Keratinocyte (primary cell): ENCODE data around the gene EGLN1. TPM values are rescaled to one million over a fixed set of nuclear protein-coding genes. Genes with fewer than 3 reads are reported as not detected.

Experiments
- DNase-seq: peaks from one replicate; pipeline ENCODE4 v3.0.0-alpha.2; 2011; ENCODE audit warnings: low read depth, missing footprints, low spot score
- FAIRE-seq: peaks from 2 replicates; lab custom pipeline; 2011; peaks lifted over from hg19 to GRCh38; lab: Jason Lieb, UNC
- H2AFZ ChIP-seq: 2 replicates; pipeline ENCODE4 v1.6.0; 2012; ENCODE audit warnings: low read length, control low read depth, inconsistent platforms; ENCODE audit not compliant: control insufficient read depth
- H3K27ac ChIP-seq: 2 replicates; pipeline ENCODE4 v1.5.1; 2011; ENCODE audit warnings: low read length; ENCODE audit not compliant: control insufficient read depth, insufficient read depth
- H3K27me3 ChIP-seq: 3 replicates; pipeline ENCODE4 v1.6.0; 2011; ENCODE audit warnings: low read length; ENCODE audit not compliant: control insufficient read depth, insufficient read depth; ENCODE audit errors: extremely low read depth
- H3K36me3 ChIP-seq, 2 experiments: 2 replicates in 1 of 2; 3 replicates in 1 of 2; pipeline ENCODE4 v1.5.1; 2011; ENCODE audit warnings: low read length in 2 of 2, mild to moderate bottlenecking in 1 of 2; ENCODE audit not compliant: control insufficient read depth in 2 of 2, insufficient read depth in 2 of 2; ENCODE audit errors: extremely low read depth in 1 of 2
- H3K4me1 ChIP-seq: 3 replicates; pipeline ENCODE4 v1.5.1; 2011; ENCODE audit warnings: low read length; ENCODE audit not compliant: control insufficient read depth, insufficient read depth; ENCODE audit errors: extremely low read depth
- H3K4me2 ChIP-seq: 3 replicates; pipeline ENCODE4 v1.6.0; 2011; ENCODE audit warnings: low read depth, low read length; ENCODE audit not compliant: control insufficient read depth, insufficient read depth; ENCODE audit errors: extremely low read depth
- H3K4me3 ChIP-seq, 3 experiments: fragments of 200-600 bp in 1 of 3; sonication (generic) in 1 of 3; 2 replicates in 2 of 3; 3 replicates in 1 of 3; pipeline ENCODE4 v1.5.1; 2011 to 2016; ENCODE audit warnings: low read length in 3 of 3, mild to moderate bottlenecking in 3 of 3, control low read depth in 2 of 3, inconsistent platforms in 1 of 3, low read depth in 1 of 3, mixed read lengths in 1 of 3, mixed run types in 1 of 3, moderate library complexity in 1 of 3; ENCODE audit not compliant: control insufficient read depth in 2 of 3, insufficient read depth in 2 of 3; ENCODE audit errors: extremely low read depth in 1 of 3
- H3K79me2 ChIP-seq: 2 replicates; pipeline ENCODE4 v1.6.0; 2012; ENCODE audit warnings: low read length; ENCODE audit not compliant: control insufficient read depth, insufficient read depth
- H3K9ac ChIP-seq: 3 replicates; pipeline ENCODE4 v1.6.0; 2011; ENCODE audit warnings: low read length; ENCODE audit not compliant: control insufficient read depth, insufficient read depth; ENCODE audit errors: extremely low read depth
- H3K9me1 ChIP-seq: 3 replicates; pipeline ENCODE4 v1.6.0; 2011; ENCODE audit warnings: low read length; ENCODE audit not compliant: control insufficient read depth, insufficient read depth; ENCODE audit errors: extremely low read depth
- H3K9me3 ChIP-seq: 2 replicates; pipeline ENCODE4 v1.5.1; 2012; ENCODE audit warnings: low read depth, low read length; ENCODE audit not compliant: control insufficient read depth
- H4K20me1 ChIP-seq: 3 replicates; pipeline ENCODE4 v1.6.0; 2011; ENCODE audit warnings: low read length; ENCODE audit not compliant: control insufficient read depth, insufficient read depth; ENCODE audit errors: extremely low read depth
- EZH2 ChIP-seq: IDR thresholded peaks from one replicate; pipeline ENCODE4 v1.6.1; 2012; ENCODE audit warnings: inconsistent platforms, mild to moderate bottlenecking, low read length, moderate library complexity
- dilution Hi-C: fragments of 300-500 bp; cut with MboI; formaldehyde crosslinking; loops from one replicate; pipeline ENCODE4 v1.7.0; 2020; ENCODE audit warnings: low sequenced_read_pairs; ENCODE audit not compliant: extremely low pct_ligation_motif_present
- polyA plus RNA-seq, 5 experiments: library from polyadenylated mRNA; depleted of rRNA in 3 of 5; stranded (reverse) in 3 of 5; stranded (forward) in 1 of 5; unstranded in 1 of 5; fragments of >200 nt; gene quantifications; 1 replicate in 1 of 5; 2 replicates in 3 of 5; 3 replicates in 1 of 5; pipeline versions ENCODE4 v1.2.1 to v1.2.3, GENCODE V29; 2011 to 2012; ENCODE audit warnings: missing spikeins in 2 of 5, low read depth in 1 of 5, low replicate concordance in 1 of 5
- TF ChIP-seq, protein P1 (sequence below), 3 experiments: IDR thresholded peaks in 1 of 3; conservative IDR thresholded peaks in 1 of 3; optimal IDR thresholded peaks in 1 of 3; 2 replicates in 2 of 3; 3 replicates in 1 of 3; pipeline versions ENCODE3 to v1.5.1; 2011; ENCODE audit warnings: low read length in 3 of 3, mild to moderate bottlenecking in 3 of 3, moderate library complexity in 2 of 3, control low read depth in 1 of 3, inconsistent platforms in 1 of 3; ENCODE audit not compliant: insufficient read depth in 2 of 3; ENCODE audit errors: extremely low read depth in 1 of 3

EGLN1 gene
- polyA plus RNA-seq, 1 donor (not counting 4 experiments of a cell fraction or from before 2014, with no cell fraction given) = 34.1 TPM

DNA sequence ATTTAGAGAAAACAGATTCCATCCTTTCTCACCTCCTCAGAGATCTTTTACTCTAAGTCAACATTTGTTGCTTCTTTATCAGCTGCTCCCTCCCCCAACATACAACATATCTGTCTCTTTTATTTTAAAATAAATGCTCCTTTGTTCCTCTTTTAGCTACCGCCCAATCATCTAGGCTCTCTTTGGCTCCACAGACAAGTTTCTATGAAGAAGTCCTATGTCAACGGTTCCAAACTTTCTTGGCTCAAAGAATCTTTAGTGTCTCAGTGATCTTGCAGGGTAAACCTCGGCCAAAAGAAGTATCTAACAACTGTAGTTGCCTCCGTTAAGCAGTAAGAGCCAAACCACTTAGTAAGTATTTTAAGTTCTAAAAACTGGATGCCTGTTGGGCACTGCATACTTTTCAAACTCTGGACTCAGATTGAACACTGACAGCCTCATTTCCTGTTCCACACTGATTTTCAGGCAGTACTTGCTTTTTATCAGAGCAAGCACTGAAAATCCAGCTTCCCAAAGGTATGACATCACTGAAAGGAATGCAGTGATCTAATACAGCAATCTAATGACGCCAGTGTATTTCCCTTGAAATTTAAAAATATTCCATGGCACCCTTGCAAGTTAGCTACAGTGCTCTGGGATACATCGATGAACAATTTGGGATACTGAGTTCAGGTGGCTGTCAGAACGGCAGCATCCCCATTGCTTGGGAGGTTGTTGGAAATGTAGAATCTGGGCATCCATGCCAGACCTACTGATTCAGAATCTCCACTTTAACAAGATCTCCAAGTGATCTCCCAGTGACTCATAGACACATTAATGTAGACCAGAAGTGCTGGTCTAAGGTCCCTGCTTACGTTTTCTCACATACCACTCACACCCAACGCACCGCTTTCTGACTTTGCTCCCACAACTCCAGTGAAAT is 26.8 kb downstream of the EGLN1 start:
- peak; percentile 64 for DNase-seq
- peaks cover 38% of the 10 kb centered on the region for H3K79me2 ChIP-seq
- H2AFZ ChIP-seq = peak overlapping the region; percentile 56
- dilution Hi-C loops = no loop called here
- no peaks in the 10 kb centered on the region for H3K9me3 ChIP-seq
- H4K20me1 ChIP-seq = no peaks in the 10 kb centered on the region
- FAIRE-seq = peak; percentile 95
- H3K27ac ChIP-seq = peak overlapping the region; percentile 82
- no peaks in the 10 kb centered on the region for H3K9me1 ChIP-seq
- peaks cover 33% of the 10 kb centered on the region for H3K4me1 ChIP-seq
- H3K4me2 ChIP-seq = peak overlapping the region; percentile 90
- H3K9ac ChIP-seq = peak overlapping the region; percentile 63
- TF ChIP-seq EZH2 = no peak
- TF ChIP-seq, protein P1, sequence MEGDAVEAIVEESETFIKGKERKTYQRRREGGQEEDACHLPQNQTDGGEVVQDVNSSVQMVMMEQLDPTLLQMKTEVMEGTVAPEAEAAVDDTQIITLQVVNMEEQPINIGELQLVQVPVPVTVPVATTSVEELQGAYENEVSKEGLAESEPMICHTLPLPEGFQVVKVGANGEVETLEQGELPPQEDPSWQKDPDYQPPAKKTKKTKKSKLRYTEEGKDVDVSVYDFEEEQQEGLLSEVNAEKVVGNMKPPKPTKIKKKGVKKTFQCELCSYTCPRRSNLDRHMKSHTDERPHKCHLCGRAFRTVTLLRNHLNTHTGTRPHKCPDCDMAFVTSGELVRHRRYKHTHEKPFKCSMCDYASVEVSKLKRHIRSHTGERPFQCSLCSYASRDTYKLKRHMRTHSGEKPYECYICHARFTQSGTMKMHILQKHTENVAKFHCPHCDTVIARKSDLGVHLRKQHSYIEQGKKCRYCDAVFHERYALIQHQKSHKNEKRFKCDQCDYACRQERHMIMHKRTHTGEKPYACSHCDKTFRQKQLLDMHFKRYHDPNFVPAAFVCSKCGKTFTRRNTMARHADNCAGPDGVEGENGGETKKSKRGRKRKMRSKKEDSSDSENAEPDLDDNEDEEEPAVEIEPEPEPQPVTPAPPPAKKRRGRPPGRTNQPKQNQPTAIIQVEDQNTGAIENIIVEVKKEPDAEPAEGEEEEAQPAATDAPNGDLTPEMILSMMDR (optimal IDR thresholded peaks at IDR 0.05 in 1 of 3, IDR thresholded peaks at IDR 0.05 in 1 of 3, conservative IDR thresholded peaks at IDR 0.05 in 1 of 3; ENCODE audit: extremely low read depth in 1 of 3, insufficient read depth in 2 of 3, low read length in 3 of 3) = no peak
- peak overlapping the region in 2 of 3 experiments; percentile 56 to 60 for H3K4me3 ChIP-seq
- H3K27me3 ChIP-seq = no peaks in the 10 kb centered on the region
- no peaks in the 10 kb centered on the region for H3K36me3 ChIP-seq

DNA sequence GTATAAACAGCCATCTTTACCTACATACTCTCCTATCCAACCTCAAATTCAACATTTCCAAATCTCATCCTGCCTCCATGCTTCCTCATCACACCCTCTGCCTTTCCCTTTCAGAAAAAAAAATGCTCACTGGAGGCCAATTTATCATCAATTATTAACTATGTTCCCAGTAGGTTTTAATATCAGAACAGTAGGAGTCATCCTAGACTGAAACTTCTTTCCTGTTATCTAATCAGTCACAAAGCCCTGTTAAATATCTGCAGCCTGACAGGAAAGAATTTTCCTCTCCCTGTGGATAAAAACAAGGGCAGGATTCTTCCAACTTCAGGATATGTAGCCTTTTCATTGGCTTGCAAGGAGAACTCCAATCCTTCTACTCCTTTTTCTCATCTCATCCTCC is 28.4 kb downstream of the EGLN1 start:
- dilution Hi-C loops = no loop called here
- Histone ChIP-seq H3K79me2 (peaks cover 50% of the 10 kb centered on the region), H3K9me1 (no peaks in the 10 kb centered on the region), H3K9me3 (no peaks in the 10 kb centered on the region), H3K4me3 (no peak overlapping the region), H3K4me2 (no peak overlapping the region), H3K9ac (no peak overlapping the region), H4K20me1 (no peaks in the 10 kb centered on the region), H3K36me3 (peaks cover 0 to 5% of the 10 kb centered on the region in 2 experiments), H3K4me1 (peaks cover 44% of the 10 kb centered on the region), H3K27ac (no peak overlapping the region), H3K27me3 (no peaks in the 10 kb centered on the region), H2AFZ (no peak overlapping the region)
- FAIRE-seq (no peak), DNase-seq (no peak)
- TF ChIP-seq, protein P1 (optimal IDR thresholded peaks at IDR 0.05 in 1 of 3, IDR thresholded peaks at IDR 0.05 in 1 of 3, conservative IDR thresholded peaks at IDR 0.05 in 1 of 3; ENCODE audit: extremely low read depth in 1 of 3, insufficient read depth in 2 of 3, low read length in 3 of 3) = no peak
- no peak for TF ChIP-seq EZH2
